SKM-1 treated with dmso at 0.1 percent for 144 hours (cell line): ENCODE results near the gene GNAI3.

Experiments
- DNase-seq: peaks from one replicate; lab custom pipeline; 2025; ENCODE audit not compliant: unreplicated experiment; lab: John Stamatoyannopoulos, UW

The GNAI3 gene

GRCh38 chr1:109523706-109524105 lies 24.7 kb upstream of the GNAI3 start:
- no peak for DNase-seq

GRCh38 chr1:109527098-109527811 lies 21.2 kb upstream of the GNAI3 start:
- DNase-seq: no peak

- no peak for DNase-seq
These were observed 20.3 kb upstream of the GNAI3 start for GRCh38 chr1:109527846-109528695.

GRCh38 chr1:109528712-109529111 lies 19.7 kb upstream of the GNAI3 start:
- DNase-seq: no peak

- no peak for DNase-seq
These were observed 18.4 kb upstream of the GNAI3 start for GRCh38 chr1:109529881-109530456.

- DNase-seq: no peak
These were observed 17.8 kb upstream of the GNAI3 start for GRCh38 chr1:109530457-109531087.

- DNase-seq: no peak
These were observed 17.0 kb upstream of the GNAI3 start for GRCh38 chr1:109531380-109531779.

GRCh38 chr1:109531826-109532364 lies 16.5 kb upstream of the GNAI3 start:
- no peak for DNase-seq

GRCh38 chr1:109532365-109533136 lies 15.9 kb upstream of the GNAI3 start:
- peak; percentile 65 for DNase-seq

- DNase-seq: no peak
These were observed 14.0 kb upstream of the GNAI3 start for GRCh38 chr1:109534307-109534858.

- no peak for DNase-seq
These were observed 12.9 kb upstream of the GNAI3 start for GRCh38 chr1:109535481-109535880.

- no peak for DNase-seq
These were observed 12.4 kb upstream of the GNAI3 start for GRCh38 chr1:109535971-109536491.

GRCh38 chr1:109537450-109538178 lies 10.8 kb upstream of the GNAI3 start:
- DNase-seq: no peak

- DNase-seq: no peak
These were observed 9.4 kb upstream of the GNAI3 start for GRCh38 chr1:109538827-109539555.

- no peak for DNase-seq
These were observed 8.7 kb upstream of the GNAI3 start, which contains the start of gene GPR61 for GRCh38 chr1:109539676-109540075. Gene GPR61 (plus strand): TSS chr1:109539872. CDS start chr1:109543023, 3,151 bp downstream.

GRCh38 chr1:109541102-109541501 lies 7.3 kb upstream of the GNAI3 start:
- no peak for DNase-seq

- DNase-seq: no peak
These were observed 5.8 kb upstream of the GNAI3 start for GRCh38 chr1:109542657-109543056.

GRCh38 chr1:109543283-109543987 lies 5.0 kb upstream of the GNAI3 start:
- no peak for DNase-seq
